A172 (cell line): ENCODE data around the gene PTPRK. TPM values are rescaled to one million over a fixed set of nuclear protein-coding genes. Genes with fewer than 3 reads are reported as not detected.

ENCODE experiments used
- DNase-seq: peaks from one replicate; pipeline ENCODE4 v3.0.0-alpha.2; 2015; ENCODE audit warnings: low spot score
- total RNA-seq: library from RNA; depleted of rRNA; stranded (reverse); fragments of >200 nt; shearing (Covaris generic); gene quantifications from 2 replicates; pipeline ENCODE4 v1.2.3, GENCODE V29; 2014

Gene PTPRK
- total RNA-seq, 1 experiment from 2014 or later, result 44.1 TPM

- DNase-seq, result peak; percentile 25
These were observed 380.9 kb downstream of the PTPRK start for GRCh38 chr6:128139519-128139918.

GRCh38 chr6:128138694-128139093, 381.7 kb downstream of the PTPRK start:
- no peak for DNase-seq

GRCh38 chr6:128135325-128135724, 385.1 kb downstream of the PTPRK start:
- DNase-seq, result no peak

- peak; percentile 21 for DNase-seq
These were observed 388.8 kb downstream of the PTPRK start for GRCh38 chr6:128131566-128131965.

GRCh38 chr6:128131036-128131435, 389.4 kb downstream of the PTPRK start:
- DNase-seq, result no peak

- DNase-seq, result no peak
These were observed 390.7 kb downstream of the PTPRK start for GRCh38 chr6:128129679-128130078.

GRCh38 chr6:128127650-128128049, 392.7 kb downstream of the PTPRK start:
- no peak for DNase-seq

- DNase-seq, result no peak
These were observed 395.7 kb downstream of the PTPRK start for GRCh38 chr6:128124713-128125112.

GRCh38 chr6:128121610-128122009, 398.8 kb downstream of the PTPRK start:
- no peak for DNase-seq

DNA sequence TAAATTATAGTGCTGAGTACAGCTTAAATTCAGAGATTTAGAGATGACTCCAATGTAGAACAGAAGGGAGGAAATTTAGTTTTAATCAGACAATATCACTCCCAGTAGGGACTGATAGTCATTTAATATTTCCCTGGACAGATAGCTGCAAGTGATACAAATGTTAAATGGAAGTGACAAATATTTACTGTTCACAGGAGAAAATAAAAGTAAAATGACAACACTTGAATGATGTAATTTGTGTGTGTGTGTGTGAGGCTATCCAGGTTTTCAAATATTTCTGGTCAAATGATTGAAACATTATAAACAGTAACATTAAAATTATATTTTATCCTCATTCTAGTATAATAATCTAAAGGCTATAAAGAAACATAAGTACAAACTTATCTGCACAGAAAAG, 399.2 kb downstream of the PTPRK start:
- DNase-seq, result no peak

DNA sequence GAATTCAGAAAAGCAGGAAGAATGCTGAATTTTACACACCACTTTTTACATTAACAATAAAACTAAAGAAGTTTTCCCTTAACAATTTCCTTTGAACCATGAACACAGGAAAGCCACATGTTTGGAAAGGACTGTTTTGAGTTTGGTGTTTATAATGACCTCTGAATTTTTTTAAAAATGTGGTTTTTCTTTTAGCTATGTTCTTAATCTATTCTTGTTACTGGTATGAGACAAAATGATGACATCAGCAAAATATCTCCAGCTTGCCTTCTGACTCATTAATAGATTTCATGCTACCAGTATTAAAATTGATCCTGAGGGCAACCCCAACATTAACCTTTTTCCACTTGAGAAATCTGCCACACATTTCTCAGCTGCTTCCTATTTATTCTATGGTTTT, 402.0 kb downstream of the PTPRK start:
- no peak for DNase-seq

- DNase-seq, result no peak
These were observed 402.5 kb downstream of the PTPRK start for GRCh38 chr6:128117916-128118315.

DNA sequence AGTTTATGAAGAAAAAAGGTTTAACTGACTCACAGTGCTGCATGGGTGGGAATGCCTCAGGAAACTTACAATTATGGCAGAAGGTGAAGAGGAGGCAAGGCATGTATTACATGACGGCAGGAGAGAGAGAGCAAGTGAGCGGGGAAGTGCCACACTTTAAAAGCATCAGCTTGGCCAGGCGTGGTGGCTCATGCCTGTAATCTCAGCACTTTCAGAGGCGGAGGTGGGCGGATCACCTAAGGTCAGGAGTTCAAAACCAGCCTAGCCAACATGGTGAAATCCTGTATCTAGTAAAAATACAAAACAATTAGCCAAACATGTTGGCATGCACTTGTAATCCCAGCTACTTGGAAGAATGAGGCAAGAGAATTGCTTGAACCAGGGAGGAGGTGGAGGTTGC, 406.2 kb downstream of the PTPRK start:
- DNase-seq, result no peak

DNA sequence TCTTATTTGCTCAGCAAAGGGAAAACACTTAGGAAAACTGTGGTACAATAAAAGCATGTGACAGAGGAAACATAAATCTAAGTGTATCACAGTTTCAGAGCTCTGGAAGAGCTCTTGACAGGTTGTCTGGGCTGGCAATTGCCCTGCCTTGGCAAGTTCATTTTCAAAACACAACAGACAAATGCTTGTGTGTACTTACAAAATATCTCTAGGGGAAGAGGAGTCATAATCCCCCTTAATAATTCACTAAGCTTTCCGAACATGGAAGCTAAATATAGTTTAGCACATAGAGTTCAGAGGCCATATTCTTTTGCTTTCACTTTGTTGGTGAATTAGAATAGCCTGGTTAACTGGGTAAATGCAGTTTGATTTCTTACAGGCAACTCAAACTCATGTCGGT, 407.9 kb downstream of the PTPRK start:
- no peak for DNase-seq

- DNase-seq, result no peak
These were observed 409.3 kb downstream of the PTPRK start for GRCh38 chr6:128111096-128111495.

DNA sequence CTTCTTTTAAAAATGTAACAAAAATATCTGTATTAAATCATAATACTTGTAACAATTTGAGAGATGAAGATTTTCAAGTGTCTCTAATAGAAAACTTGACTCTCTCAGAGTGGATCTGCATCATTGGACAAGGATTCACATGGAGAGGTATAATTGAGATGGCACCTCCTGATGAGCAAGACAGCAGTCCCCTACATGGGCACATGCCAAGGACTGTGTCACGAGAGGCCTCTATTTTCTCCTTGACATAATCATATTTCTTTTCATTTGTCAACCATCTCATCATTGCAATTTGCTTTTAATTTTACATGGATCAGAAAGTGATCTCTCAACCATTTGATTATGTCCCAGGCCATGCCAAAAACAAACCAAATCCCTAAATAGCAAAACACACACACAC, 412.7 kb downstream of the PTPRK start:
- no peak for DNase-seq

DNA sequence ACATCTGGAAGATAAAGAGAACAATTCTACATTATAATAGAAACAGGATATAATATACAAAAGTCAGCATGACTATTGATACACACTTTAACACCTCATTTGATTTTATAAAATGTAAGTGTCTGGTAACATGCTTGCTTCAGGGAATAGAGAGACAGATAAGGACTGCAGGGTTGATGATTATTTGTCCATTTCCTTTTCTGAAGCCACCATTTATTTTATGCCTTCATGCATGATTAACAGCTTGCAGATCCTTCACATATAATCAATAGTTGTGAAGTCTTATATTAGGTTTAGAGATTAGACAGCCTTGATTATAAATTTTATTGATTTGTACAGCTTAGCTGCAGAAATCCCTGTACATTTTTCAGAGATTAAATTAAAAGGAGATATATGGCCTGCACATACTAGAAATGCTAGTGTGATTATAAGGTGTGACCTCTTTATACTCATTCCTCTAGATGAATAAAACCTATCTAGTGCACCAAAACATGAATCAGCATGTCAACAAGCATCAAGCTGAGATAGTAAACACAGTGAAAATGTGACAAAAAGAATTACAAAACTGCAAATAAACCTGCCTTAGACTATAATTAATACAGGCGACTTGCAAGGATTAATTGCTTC, 420.7 kb downstream of the PTPRK start:
- no peak for DNase-seq

DNA sequence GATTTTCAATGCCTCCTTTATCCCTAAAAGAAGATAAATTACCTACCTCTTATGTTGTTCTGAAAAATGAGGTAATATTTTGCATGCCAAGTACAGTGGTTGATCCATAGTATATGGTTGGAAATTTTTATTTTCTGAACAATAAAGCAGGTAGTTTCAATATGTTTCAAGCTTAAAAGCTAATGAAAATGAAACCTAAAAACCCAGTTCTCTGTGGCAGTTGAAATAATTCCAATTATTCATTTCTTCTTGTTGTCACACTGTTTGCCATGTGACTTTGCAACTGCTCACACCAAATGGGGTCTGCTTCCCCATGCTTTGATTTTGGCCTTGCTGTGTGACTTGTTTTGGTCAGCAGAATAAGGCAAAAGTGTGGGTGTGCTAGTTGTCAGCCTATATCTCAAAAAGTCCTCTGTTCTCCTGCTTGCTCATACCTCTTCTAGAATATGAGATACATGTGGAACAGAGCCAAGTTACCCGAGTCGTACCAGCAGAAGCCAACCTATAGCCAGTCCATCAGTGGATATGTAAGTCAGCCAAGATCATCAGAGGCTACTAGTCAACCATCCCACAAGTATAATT, 422.3 kb downstream of the PTPRK start:
- DNase-seq, result no peak

DNA sequence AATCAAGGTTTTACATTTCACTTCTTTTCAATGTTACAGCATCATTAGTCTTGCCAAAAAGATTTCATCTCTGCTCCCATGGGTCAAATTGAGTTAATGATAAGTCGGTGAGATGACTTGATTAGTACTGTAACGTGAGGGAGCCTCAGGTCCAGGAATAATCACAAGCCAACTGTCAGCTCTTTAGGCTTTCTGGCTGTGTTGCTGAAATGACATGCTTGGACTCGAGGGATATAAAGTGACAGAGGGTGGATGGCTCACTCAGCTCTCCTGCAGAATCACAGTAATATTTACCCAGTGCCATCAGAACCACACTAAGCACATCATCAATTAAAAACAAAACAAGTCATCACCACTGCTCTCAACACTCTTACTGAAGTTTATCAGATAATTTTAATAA, 423.4 kb downstream of the PTPRK start:
- DNase-seq, result no peak

DNA sequence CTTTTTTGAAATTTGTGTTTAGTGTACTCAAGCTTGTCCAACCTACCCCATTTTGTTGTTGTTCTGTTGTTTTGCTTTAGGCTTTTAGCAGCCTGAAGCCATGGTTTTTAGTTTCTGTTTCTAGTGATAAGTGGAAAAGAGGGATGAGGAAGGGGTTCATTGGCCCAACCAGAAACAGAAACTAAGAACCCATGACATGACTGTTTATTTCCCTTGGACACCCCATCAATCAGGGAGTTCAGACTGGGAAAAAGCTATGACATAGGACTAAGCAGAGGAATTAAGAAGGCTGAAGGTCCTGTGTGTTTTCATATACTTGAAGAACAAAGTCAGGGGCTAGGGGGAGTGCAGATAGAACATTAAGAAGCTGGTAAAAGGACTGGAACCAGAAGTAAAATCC, 425.0 kb downstream of the PTPRK start:
- DNase-seq, result no peak

- DNase-seq, result no peak
These were observed 441.4 kb downstream of the PTPRK start for GRCh38 chr6:128079021-128079420.

GRCh38 chr6:128078276-128078675, 442.1 kb downstream of the PTPRK start:
- no peak for DNase-seq

DNA sequence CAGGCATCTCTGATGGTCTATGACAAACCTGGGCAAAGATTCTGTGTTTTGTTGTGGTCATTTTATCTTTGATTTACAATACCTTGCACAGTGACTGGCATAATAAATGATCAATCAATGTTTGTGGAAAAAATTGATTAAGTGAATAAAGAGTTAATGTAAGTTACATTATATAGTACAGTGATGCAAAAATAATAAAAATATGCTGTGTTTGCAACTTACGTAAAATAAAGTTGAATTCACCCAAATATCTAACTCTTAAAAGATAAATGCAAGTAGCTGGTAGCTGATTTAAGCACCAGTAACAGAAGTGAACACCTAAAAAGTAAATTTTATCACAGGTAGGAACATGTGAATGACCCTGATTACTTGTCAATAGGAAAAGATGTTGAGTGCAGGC, 443.6 kb downstream of the PTPRK start:
- no peak for DNase-seq

DNA sequence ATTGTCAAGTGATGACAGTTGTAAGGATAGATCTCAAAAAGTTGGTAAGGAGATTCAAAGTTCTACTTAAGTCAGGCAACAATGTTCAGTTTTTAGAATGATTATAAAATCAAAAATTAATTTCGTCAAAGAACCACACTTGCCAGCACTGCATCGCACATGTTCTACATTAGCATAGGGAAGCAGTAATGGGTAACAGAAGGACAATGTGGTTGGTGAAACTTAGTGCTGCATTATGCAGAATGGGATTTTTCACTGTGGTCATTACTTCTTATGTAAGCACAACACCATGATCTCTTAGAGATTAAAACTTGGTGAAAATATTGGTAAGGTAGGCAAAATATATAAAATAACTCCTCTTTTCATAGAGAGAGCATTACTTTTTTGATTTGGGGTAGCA, 445.8 kb downstream of the PTPRK start:
- DNase-seq, result no peak
